ENCODE data around the gene TGM3.

DNA sequence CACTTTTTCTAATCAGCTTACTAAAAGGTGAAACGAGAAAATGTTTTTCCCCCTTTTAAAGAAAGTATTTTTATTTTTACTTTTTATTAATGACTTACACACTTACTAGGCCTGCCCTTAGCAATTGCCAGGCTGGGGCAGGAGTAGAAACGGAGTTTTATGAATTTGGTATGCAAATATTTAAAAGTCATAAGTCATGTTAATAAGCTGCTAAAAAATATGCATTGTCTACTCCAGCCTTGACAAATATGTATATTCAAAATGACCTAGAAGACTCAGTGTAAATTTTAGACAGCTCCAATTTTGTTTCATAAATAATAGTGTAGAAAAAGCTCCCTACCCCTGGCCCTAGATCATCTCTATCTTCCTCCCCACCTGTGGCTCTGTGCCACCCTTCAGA lies 67.4 kb downstream of the TGM3 start:
- TF ChIP-seq ZSCAN16 (tag by site-specific recombination; IDR thresholded peaks at IDR 0.05) = no peak
- no peak for TF ChIP-seq KLF10 (tag by site-specific recombination; IDR thresholded peaks at IDR 0.05)

All from HEK293 (cell line).